ENCODE data around the gene ACTRT3.

Gene ACTRT3

GRCh38 chr3:169774186-169774585, 4.8 kb upstream of the ACTRT3 start:
- peak overlapping the region; percentile 100 for H3K4me3 ChIP-seq (ENCODE audit: low read depth, low read length)
- TF ChIP-seq CTCF (IDR thresholded peaks at IDR 0.05; ENCODE audit: low read depth, low read length) = no peak
- in situ Hi-C loops (cut with HindIII; ENCODE audit: low sequenced_read_pairs) = no loop called here
- no peak for DNase-seq (ENCODE audit: low read depth, low spot score)

- in situ Hi-C loops (cut with HindIII; ENCODE audit: low sequenced_read_pairs) = no loop called here
- DNase-seq (ENCODE audit: low read depth, low spot score) = peak; percentile 89
- H3K4me3 ChIP-seq (ENCODE audit: low read depth, low read length) = peak within 1 kb of the TSS; percentile 100
- TF ChIP-seq CTCF (IDR thresholded peaks at IDR 0.05; ENCODE audit: low read depth, low read length) = no peak
Observed at GRCh38 chr3:169772897-169773816, 3.8 kb upstream of the ACTRT3 start, which contains the start of gene MYNN. Gene MYNN (plus strand): TSS chr3:169773396. CDS start chr3:169774296, 900 bp downstream.

GRCh38 chr3:169772305-169772896, 3.0 kb upstream of the ACTRT3 start:
- in situ Hi-C loops (cut with HindIII; ENCODE audit: low sequenced_read_pairs) = no loop called here
- no peak for TF ChIP-seq CTCF (IDR thresholded peaks at IDR 0.05; ENCODE audit: low read depth, low read length)
- DNase-seq (ENCODE audit: low read depth, low spot score) = peak; percentile 88
- H3K4me3 ChIP-seq (ENCODE audit: low read depth, low read length) = peak overlapping the region; percentile 100

GRCh38 chr3:169771497-169772304, 2.3 kb upstream of the ACTRT3 start:
- DNase-seq (ENCODE audit: low read depth, low spot score) = peak; percentile 90
- peak overlapping the region; percentile 100 for H3K4me3 ChIP-seq (ENCODE audit: low read depth, low read length)
- no peak for TF ChIP-seq CTCF (IDR thresholded peaks at IDR 0.05; ENCODE audit: low read depth, low read length)
- in situ Hi-C loops (cut with HindIII; ENCODE audit: low sequenced_read_pairs) = no loop called here

- DNase-seq (ENCODE audit: low read depth, low spot score) = peak; percentile 94
- peak within 1 kb of the TSS; percentile 76 for H3K4me3 ChIP-seq (ENCODE audit: low read depth, low read length)
- in situ Hi-C loops (cut with HindIII; ENCODE audit: low sequenced_read_pairs) = no loop called here
- TF ChIP-seq CTCF (IDR thresholded peaks at IDR 0.05; ENCODE audit: low read depth, low read length) = no peak
Observed at GRCh38 chr3:169764882-169765612, 4.3 kb downstream of the ACTRT3 start, which contains the start of gene TERC. Gene TERC (minus strand): TSS chr3:169765060.
